Right cardiac atrium (tissue), 5 donors: ENCODE data around the gene TENM3. TPM values are rescaled to one million over a fixed set of nuclear protein-coding genes. Genes with fewer than 3 reads are reported as not detected.

Source experiments
- ATAC-seq, 2 donors: fragments of 200-7000 bp; cut with Tn5 transposase; one replicate each; pipeline versions ENCODE4 v1.8.0 to v1.9.1; 2020; ENCODE audit warnings: moderate library complexity in 2 of 2, mild to moderate bottlenecking in 1 of 2
- DNase-seq, 3 donors: peaks; one replicate each; pipeline ENCODE4 v3.0.0-alpha.2; 2020
- H3K27ac ChIP-seq: one replicate; pipeline ENCODE4 v1.5.1; 2013; ENCODE audit warnings: mild to moderate bottlenecking, low read length, control low read depth, moderate library complexity
- H3K27me3 ChIP-seq: one replicate; pipeline ENCODE4 v1.6.1; 2013; ENCODE audit not compliant: control insufficient read depth, insufficient read depth
- H3K4me1 ChIP-seq: one replicate; pipeline ENCODE4 v1.6.1; 2013; ENCODE audit warnings: low read length; ENCODE audit not compliant: control insufficient read depth, insufficient read depth
- H3K4me3 ChIP-seq: one replicate; pipeline ENCODE4 v1.5.1; 2013; ENCODE audit warnings: low read length, control low read depth
- H3K9me3 ChIP-seq: one replicate; pipeline ENCODE4 v1.6.1; 2013; ENCODE audit warnings: low read length; ENCODE audit not compliant: control insufficient read depth
- WGBS: extraction: QIAGEN DNeasy Blood & Tissue Kit; methylation state at CpG from one replicate; pipeline ENCODE4 v1.1.7; 2013; 5-methylcytosine and 5-hydroxymethylcytosine counted together
- intact Hi-C, 4 donors: fragments of 100-400 bp; cut with DNase I; formaldehyde crosslinking; loops; one replicate each; pipeline versions ENCODE4 v1.11.0 to v1.14.0; 2022 to 2023
- polyA plus RNA-seq: library from polyadenylated mRNA; stranded (reverse); fragments of 200-250 nt; gene quantifications from one replicate; pipeline ENCODE4 v1.2.3, GENCODE V29; 2013
- total RNA-seq, 4 donors: library from RNA; stranded (reverse); fragmentation: NEBNext Ultra II Directional; extraction: Animal tissue kit (Norgen Biotek cat#: 25700); gene quantifications; one replicate each; pipeline ENCODE4 v1.2.1, GENCODE V29; 2021
- donor health status: healthy with polysubstance abuse.
- donor health status: DM: no; HTN: yes; CAD: no.
- donor health status: DM: no; HTN: no; CAD: no.
- donor health status: DM: no; HTN: yes; CAD: no; lungs with severe emphysema.
- donor health status: DM: yes; HTN: yes; CAD: no.

TENM3 gene
- total and polyA plus RNA-seq, 5 donors: 0.88 to 9.5 (median 5.0) TPM

GRCh38 chr4:182212211-182212761, 30.9 kb upstream of the TENM3 start:
- ATAC-seq: peak; percentile 45 to 54
- Histone ChIP-seq H3K4me3 (no peak overlapping the region), H3K27me3 (no peaks in the 10 kb centered on the region), H3K9me3 (no peaks in the 10 kb centered on the region), H3K27ac (no peak overlapping the region), H3K4me1 (no peaks in the 10 kb centered on the region)
- intact Hi-C loops: no loop called here
- no peak for DNase-seq
- 52% methylated on average over 11 of the region's 11 CpGs for WGBS

GRCh38 chr4:182213004-182213403, 30.2 kb upstream of the TENM3 start:
- 90% methylated on average over 1 of the region's 1 CpG for WGBS
- ATAC-seq: no peak

GRCh38 chr4:182215148-182215547, 28.1 kb upstream of the TENM3 start:
- Histone ChIP-seq H3K4me1 (no peaks in the 10 kb centered on the region), H3K27me3 (no peaks in the 10 kb centered on the region), H3K27ac (no peak overlapping the region), H3K4me3 (no peak overlapping the region), H3K9me3 (no peaks in the 10 kb centered on the region)
- 57% methylated on average over 3 of the region's 3 CpGs for WGBS
- DNase-seq (no peak), ATAC-seq (no peak)
- intact Hi-C loops: no loop called here

More at GRCh38 chr4:182213004-182213403, 30.2 kb upstream of the TENM3 start:
- Histone ChIP-seq H3K27ac (no peak overlapping the region), H3K27me3 (no peaks in the 10 kb centered on the region), H3K4me3 (no peak overlapping the region), H3K9me3 (no peaks in the 10 kb centered on the region), H3K4me1 (no peaks in the 10 kb centered on the region)
- no peak for DNase-seq
- intact Hi-C loops: no loop called here

- WGBS: 90% methylated on average over 5 of the region's 5 CpGs
- Histone ChIP-seq H3K27ac (no peak overlapping the region), H3K9me3 (no peaks in the 10 kb centered on the region), H3K27me3 (no peaks in the 10 kb centered on the region), H3K4me3 (no peak overlapping the region), H3K4me1 (no peaks in the 10 kb centered on the region)
- intact Hi-C loops: no loop called here
- no peak for DNase-seq
- ATAC-seq: no peak
Observed at GRCh38 chr4:182216005-182216404, 27.2 kb upstream of the TENM3 start.

GRCh38 chr4:182219411-182220056, 23.7 kb upstream of the TENM3 start:
- no peak overlapping the region for H3K27ac ChIP-seq
- no peak overlapping the region for H3K4me3 ChIP-seq
- H3K4me1 ChIP-seq: no peaks in the 10 kb centered on the region
- H3K27me3 ChIP-seq: no peaks in the 10 kb centered on the region
- ATAC-seq (no peak), DNase-seq (no peak)
- H3K9me3 ChIP-seq: no peaks in the 10 kb centered on the region
- WGBS: 87% methylated on average over 6 of the region's 6 CpGs
- intact Hi-C loops: no loop called here

- Histone ChIP-seq H3K4me1 (no peaks in the 10 kb centered on the region), H3K9me3 (no peaks in the 10 kb centered on the region), H3K27me3 (no peaks in the 10 kb centered on the region), H3K4me3 (no peak overlapping the region), H3K27ac (no peak overlapping the region)
- no peak for DNase-seq
- WGBS: 86% methylated on average over 5 of the region's 5 CpGs
- intact Hi-C loops: no loop called here
- no peak for ATAC-seq
Observed at GRCh38 chr4:182221987-182222386, 21.2 kb upstream of the TENM3 start.

GRCh38 chr4:182222766-182223165, 20.4 kb upstream of the TENM3 start:
- Histone ChIP-seq H3K4me3 (no peak overlapping the region), H3K27me3 (no peaks in the 10 kb centered on the region), H3K4me1 (no peaks in the 10 kb centered on the region), H3K9me3 (no peaks in the 10 kb centered on the region), H3K27ac (no peak overlapping the region)
- intact Hi-C loops: no loop called here
- no peak for DNase-seq
- no peak for ATAC-seq
- WGBS: 75% methylated on average over 2 of the region's 2 CpGs

- Histone ChIP-seq H3K27me3 (no peaks in the 10 kb centered on the region), H3K4me1 (no peaks in the 10 kb centered on the region), H3K4me3 (no peak overlapping the region), H3K27ac (no peak overlapping the region), H3K9me3 (no peaks in the 10 kb centered on the region)
- WGBS: 83% methylated on average over 4 of the region's 4 CpGs
- DNase-seq (no peak), ATAC-seq (no peak)
- intact Hi-C loops: no loop called here
Observed at GRCh38 chr4:182223708-182224107, 19.5 kb upstream of the TENM3 start.

- no peak overlapping the region for H3K4me3 ChIP-seq
- H3K27me3 ChIP-seq: no peaks in the 10 kb centered on the region
- H3K9me3 ChIP-seq: no peaks in the 10 kb centered on the region
- DNase-seq (no peak), ATAC-seq (no peak)
- intact Hi-C loops: no loop called here
- no peak overlapping the region for H3K27ac ChIP-seq
- H3K4me1 ChIP-seq: no peaks in the 10 kb centered on the region
- WGBS: 86% methylated on average over 9 of the region's 9 CpGs
Observed at GRCh38 chr4:182224192-182224850, 18.9 kb upstream of the TENM3 start.

- ATAC-seq (no peak), DNase-seq (no peak)
- H3K9me3 ChIP-seq: no peaks in the 10 kb centered on the region
- H3K4me1 ChIP-seq: no peaks in the 10 kb centered on the region
- WGBS: 85% methylated on average over 9 of the region's 9 CpGs
- H3K27ac ChIP-seq: no peak overlapping the region
- H3K27me3 ChIP-seq: no peaks in the 10 kb centered on the region
- intact Hi-C loops: no loop called here
- no peak overlapping the region for H3K4me3 ChIP-seq
Observed at GRCh38 chr4:182225257-182225852, 17.8 kb upstream of the TENM3 start.

- no peaks in the 10 kb centered on the region for H3K4me1 ChIP-seq
- no peak overlapping the region for H3K4me3 ChIP-seq
- DNase-seq (no peak), ATAC-seq (no peak)
- 89% methylated on average over 6 of the region's 6 CpGs for whole genome bisulfite sequencing
- no peak overlapping the region for H3K27ac ChIP-seq
- intact Hi-C loops: no loop called here
- no peaks in the 10 kb centered on the region for H3K9me3 ChIP-seq
- H3K27me3 ChIP-seq: no peaks in the 10 kb centered on the region
Observed at GRCh38 chr4:182227611-182228010, 15.6 kb upstream of the TENM3 start.
